VCaP (cell line): ENCODE measurements around the gene CH25H.

Source experiments
- H3K27ac ChIP-seq: fragments of 450-650 bp; 2 replicates; pipeline ENCODE4 v1.5.1; 2017
- CTCF ChIP-seq: fragments of 450-650 bp; conservative IDR thresholded peaks from 2 replicates; pipeline ENCODE4 v1.5.1; 2017; ENCODE audit warnings: mild to moderate bottlenecking, moderate library complexity

CH25H gene

DNA sequence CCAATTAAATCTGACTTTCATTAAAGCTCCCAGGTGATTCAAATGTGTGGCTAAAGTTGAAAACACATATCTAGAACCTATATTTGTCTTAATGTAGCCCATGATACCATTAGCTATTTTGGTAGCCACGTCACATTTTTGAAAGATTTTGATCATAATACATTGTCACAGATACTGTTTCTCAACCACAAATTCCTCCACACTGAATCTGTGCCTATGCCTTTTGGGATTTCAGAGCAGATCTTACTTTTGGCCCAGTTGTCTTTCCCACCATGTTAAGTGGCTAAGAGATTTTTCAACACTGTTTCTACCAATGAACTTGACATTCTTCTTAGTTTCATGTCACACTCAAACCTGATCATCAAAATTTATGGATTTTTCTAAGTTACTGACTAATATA lies 47.4 kb downstream of the CH25H start:
- H3K27ac ChIP-seq: no peak overlapping the region
- no peak for TF ChIP-seq CTCF

GRCh38 chr10:89159316-89159715 lies 47.8 kb downstream of the CH25H start:
- TF ChIP-seq CTCF: no peak
- H3K27ac ChIP-seq: no peak overlapping the region

DNA sequence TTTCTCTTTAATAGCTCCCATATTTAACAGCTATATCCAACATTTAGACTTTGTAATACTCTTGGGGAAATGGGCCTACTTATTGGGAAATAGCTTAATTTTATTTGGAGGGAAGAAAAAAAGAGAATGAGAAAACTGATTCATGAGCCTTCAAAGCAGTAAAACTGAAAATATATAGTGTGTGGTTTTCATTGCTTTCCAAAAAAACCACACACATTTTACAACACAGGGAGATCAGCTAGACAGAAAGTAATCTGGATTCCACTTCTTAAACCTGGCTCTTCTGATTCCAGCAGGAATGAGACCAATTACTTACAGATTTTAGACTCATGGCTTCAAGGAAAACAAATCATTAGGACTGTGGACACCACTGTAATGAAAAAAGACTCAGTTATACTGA lies 48.7 kb downstream of the CH25H start:
- no peak for TF ChIP-seq CTCF
- H3K27ac ChIP-seq: no peak overlapping the region

DNA sequence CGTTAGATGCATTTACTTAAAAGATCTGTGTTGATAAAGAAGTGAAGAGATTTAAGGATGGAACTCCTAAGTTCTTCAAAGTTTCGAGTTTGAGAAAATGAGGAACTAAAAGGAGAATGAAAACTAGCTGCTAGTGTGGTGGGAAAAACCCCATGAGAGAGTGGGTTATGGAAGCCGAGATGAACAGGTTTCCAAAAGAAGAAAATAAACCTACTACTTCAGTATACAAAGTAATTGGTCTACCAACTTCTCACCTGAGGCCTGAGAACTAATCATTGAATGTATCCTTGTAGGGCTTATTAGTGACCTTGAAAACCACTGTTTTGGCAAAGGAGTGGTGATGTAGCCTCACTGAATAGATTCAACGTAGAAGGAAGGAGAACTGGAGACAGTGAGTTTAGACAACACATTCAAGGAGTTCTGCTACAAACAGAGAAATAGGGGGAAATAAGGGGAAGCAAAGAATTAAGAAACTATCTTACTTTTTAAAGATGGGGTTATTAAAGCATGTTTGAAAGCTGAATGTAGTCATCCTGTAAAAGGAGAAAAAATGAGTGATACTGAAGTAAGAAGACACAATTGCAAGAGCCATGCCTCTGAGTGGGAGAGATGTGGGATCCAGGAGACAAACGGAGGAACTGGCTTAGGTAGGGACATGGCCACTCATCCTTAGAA lies 50.8 kb downstream of the CH25H start:
- H3K27ac ChIP-seq: no peak overlapping the region
- TF ChIP-seq CTCF: no peak
